T1000 (cell line): ENCODE results near the gene ELP5.

ENCODE experiments used
- DNase-seq: peaks from one replicate; lab custom pipeline; 2025; ENCODE audit warnings: mixed read lengths; lab: John Stamatoyannopoulos, UW

Gene ELP5, protein sequence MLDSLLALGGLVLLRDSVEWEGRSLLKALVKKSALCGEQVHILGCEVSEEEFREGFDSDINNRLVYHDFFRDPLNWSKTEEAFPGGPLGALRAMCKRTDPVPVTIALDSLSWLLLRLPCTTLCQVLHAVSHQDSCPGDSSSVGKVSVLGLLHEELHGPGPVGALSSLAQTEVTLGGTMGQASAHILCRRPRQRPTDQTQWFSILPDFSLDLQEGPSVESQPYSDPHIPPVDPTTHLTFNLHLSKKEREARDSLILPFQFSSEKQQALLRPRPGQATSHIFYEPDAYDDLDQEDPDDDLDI

DNA sequence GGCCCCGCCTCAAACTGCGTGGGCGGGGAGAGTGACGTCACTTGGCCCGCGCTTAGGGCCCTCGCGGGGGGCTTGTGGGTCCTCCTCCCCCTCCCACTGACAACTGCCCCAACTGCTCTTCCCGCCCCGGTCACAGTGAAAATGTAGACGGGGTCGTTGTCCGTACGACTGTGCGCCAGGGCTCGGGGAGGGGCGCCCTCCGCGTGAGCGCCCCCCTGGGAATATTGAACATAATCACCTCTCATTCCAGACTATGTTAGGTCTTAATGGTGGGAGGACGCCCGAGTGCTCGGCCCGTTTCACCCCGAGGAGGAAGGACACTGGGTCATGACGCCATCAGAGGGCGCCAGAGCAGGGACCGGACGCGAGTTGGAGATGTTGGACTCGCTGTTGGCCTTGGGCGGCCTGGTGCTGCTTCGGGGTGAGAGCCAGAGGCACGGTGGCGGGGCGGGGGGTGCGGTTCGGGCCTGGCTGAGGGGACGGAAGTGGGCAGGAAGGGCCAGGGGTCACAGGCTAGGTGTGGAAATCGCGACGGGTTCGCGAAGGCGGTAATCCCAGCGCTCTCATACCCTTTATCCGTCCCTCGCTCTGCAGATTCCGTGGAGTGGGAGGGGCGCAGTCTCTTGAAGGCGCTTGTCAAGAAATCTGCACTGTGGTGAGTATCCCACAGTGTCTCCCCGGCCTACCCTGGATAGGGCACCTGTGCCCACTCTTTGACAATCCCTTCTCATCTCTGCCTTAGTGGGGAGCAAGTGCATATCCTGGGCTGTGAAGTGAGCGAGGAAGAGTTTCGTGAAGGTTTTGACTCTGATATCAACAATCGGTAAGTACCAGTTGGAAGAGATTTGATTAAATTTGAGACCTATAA is at the start of gene ELP5:
TSS of gene ELP5 (plus strand) at position 40 of the 868 bp plus-strand sequence. CDS start at position 376, 336 bp downstream.
- DNase-seq, result peak; percentile 90

DNA sequence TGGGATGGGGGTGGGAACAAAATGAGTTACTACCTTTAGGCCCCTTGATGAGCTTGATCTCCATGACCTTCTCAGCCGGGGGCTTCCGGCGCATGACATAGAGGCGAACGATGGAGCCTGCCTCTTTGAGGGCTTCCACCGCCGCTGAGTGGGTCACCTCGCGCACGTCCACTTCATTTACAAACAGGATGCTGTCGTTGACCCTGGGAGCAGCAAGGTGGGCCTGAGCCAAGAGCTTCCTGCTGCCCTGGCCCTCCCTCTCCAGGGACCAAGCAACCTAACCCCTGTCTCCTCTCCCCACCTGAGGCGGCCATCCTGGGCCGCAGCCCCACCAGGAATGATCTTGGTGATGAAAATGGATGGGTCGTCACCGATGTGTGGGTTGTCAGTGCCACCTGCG is 48.6 kb upstream of the ELP5 start:
- DNase-seq, result no peak

DNA sequence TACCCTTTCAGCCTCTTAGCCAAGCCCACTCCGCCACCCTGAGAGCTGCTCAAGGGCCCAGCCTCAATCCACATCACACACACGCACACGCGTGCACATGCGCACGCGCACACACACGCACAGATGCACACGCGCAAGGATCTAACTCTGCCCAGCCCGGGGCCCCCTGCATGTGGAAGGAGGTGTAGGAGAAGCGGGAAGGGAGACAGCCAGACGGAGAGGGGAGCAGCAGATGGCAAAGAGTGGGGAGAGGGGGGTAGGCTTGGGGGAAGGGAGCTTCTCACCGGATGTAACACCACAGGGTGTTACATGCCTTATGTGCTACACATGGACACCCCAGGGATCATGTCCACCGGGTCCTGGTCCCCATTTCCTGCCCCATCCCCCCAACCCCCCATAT is 47.7 kb upstream of the ELP5 start:
- DNase-seq, result no peak

DNA sequence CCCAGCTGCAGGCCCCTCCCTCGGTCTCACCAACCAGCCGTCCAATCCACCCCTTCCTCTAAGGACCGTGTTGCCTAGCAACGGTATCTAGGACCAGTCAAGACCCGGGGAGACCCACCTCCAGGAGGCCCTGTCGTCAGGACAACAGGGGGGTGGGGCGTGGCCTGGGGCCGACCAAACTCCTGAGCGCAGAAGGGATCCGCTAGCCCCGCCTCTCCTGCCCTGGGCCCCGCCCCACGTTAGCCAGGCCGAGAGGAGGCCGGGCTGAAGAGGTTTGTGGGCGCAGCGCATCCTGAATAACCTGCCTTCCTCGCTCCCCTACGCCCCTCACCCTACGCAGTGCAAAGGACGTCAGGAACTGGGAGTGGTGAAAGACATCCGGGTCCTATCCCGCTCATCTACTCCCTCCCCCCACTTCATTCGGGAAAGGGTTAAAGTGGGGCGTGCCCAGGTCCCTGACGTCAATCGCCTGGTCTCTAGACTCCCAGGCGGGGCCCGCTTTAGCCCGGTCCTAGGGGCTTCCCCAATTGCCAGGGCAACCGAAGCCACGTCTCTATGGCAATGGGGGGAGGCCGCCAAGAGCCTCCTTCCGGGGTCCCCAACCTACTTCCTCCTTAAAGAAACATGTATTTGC is 47.1 kb upstream of the ELP5 start:
- peak; percentile 70 for DNase-seq

DNA sequence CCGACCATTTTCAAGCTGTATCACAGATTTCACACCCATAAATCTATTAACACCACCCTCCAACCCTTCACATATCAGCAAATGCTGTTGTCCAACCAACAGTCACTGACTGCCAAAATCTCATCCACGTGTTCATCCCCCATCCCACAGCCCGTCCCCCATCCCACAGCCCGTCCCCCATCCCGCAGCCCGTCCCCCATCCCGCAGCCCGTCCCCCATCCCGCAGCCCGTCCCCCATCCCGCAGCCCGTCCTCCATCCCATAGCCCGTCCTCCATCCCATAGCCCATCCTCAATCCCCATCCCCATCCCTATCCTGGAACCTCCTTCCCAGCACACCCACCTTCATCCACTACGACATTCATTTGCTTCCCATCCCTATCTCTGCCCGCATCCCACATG is 46.5 kb upstream of the ELP5 start:
- DNase-seq, result no peak

DNA sequence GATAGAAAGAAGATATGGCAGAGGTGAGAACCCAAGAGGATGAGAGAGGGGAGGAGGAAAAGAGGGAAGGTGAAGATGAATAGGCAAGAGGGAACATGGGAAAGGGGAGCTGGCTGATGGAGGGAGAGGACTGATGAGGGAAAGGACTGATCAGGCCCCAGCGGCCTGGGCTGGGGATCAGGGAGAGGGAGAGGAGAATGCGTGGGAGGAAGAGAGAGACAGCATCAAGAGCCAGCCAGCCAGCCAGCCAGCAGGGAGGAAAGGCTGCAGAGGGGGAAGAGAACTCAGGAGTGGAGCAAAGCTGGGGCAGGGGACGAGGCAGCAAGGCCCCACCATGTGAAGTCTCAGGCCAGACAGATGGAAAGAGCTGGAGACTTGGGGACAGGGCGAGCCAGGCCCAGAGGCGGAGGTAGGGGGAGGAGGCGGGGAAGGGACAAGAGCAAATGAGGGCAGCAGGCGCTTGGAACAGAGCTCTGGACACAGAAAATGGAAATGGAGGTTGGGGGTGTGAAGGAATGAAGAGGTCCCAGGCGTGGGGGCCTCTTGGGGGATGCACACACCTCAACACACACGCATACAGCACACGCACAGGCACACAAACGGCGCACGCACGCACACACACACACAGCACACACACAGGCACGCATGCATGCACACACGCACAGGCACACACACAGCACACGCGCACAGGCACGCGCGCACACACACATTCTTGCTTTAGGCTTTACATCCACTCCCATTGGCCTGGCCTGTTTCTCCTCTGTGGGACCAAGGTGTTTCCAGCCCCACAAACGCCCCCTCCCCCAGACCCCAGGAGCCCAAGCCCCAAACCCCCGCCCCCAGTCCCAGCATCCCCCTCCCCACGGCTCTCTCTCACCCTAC is 44.7 kb upstream of the ELP5 start:
- DNase-seq, result no peak

- no peak for DNase-seq
Observed at GRCh38 chr17:7208027-7208571, 43.9 kb upstream of the ELP5 start.

DNA sequence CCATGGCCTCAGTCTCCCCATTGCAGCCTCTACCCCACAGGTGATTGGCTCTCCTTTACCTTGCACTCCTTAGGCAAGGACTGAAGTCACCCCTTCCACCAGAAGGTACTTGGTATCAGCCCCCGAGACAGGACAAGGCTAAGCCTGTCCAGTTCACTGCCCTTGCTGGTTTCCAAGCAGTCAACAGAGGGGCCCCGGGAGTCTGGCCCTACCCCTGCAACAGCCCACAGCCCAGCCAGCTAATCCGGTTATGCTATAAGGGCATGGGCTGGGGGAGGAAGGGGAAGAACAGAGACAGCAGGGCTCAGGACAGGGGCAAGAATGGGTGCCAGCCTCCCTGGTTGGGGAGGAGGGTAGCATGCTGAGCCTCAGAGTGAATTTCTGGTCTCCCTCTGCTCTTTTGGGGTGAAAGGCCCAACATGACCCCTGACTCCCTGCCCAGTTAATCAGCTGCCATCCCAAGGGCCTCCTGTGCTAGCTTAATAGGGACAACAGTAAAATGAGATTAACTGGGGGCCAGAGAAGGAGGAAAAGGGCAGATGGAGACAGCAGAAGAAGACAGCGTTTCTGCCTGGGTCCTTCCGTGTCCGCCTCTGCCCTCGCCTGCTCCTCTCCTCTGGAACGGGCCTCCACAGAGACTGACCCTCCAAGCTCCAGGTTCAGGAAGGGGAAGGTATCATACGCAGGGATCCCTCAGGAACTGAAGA is 43.1 kb upstream of the ELP5 start:
- no peak for DNase-seq

DNA sequence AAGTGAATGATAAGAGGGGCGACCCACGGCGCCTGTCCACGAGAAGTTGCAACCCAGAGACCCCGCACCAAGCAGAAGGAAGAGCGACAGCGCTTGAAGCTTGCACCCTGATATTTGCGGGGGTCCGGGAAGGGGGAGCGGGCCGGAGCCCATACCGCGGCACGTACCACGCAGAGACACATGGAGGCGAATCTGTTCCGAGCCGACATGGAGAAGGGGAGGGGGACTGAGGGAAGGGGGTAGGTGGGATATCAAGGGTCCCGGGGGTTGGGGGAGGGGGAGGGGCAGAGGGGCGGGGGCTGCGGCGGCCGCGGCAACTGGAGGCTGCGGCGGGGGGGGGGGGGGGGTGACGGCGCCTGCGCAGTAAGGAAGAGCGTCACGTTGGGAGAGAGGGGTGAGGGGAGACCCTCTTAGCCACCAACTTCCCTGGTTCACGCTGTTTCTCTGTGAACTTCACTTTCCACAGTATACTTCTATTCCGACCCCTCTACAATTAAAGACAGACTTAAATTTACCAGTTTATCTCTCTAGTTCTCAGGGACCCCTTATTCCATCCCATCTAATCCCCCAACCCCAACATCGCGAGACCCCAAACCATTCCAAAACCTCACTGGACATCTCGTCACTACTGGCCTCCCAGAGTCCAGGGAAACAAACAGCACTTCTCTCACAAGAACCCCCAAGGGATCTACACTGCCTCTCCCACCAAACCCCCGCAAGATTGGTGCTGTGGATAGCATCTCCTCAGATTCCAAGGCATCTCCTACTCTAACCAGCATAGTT is 40.3 kb upstream of the ELP5 start:
- no peak for DNase-seq

- DNase-seq, result peak; percentile 83
Observed at GRCh38 chr17:7213895-7214299, 38.1 kb upstream of the ELP5 start.

DNA sequence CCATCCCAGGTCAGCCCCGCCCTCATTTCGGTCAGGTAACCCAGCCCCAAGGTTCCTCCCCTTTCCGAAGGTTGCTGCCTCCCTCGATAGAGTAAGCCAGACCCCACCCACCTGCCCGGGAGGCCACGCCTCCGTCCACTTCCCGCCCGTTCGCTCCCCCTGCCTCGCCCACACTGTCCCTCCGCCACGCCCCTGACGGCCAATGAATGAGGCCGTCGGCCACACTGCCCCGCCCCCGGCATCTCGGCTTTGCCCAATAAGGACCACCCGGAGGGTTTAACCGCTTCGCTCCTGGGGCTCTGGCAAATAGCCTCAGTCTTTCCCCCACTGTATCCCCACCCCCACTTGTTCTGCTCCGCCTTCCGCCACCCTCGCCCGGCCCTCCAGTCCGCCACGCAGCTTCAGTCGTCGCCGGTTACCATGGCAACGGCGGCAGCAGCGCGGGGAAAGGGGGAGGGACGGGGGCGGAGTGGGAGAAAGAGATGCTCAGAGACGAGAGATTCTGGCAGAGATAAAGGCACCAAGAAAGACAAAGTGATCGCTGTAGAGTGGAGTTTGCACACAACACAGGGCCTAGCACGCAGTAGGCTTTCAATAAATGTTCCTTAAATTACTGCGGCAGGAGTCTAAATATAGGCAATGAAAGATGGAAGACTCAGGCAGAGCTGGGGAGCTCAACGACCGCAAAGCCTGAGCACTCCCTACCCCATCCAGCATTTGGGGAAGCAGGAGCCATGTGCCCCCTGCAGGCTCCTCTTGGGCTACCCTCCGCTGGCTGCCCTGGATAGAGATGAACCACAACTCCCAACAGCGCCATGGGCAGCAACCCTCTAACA is 37.5 kb upstream of the ELP5 start:
- peak; percentile 98 for DNase-seq

GRCh38 chr17:7215136-7215638 is 36.8 kb upstream of the ELP5 start:
- DNase-seq, result no peak

DNA sequence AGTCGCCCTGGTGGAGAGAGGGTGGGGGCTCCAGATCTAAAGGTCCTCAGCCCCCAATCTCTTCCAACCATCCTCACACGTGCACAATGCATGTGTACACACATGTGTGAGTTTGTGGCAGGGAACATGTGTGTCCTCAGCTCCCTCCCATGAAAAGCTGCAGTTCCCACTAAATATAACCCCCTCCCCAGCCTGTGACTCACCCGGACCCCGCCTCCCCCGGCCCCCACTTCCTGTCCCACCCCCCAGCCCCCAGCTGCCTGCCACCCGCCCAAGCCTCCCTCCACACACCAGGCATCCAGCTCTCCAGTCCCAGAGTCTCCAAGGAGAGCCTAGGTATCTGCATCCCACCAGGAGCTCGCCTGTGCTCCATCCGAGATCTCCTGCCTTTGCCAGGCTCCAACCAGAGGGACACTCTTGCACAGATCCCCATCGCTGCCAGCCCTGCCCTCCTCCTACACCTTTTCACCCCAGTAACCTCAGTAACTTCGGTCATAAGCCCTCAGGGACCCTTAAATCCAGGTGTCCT is 36.3 kb upstream of the ELP5 start:
- no peak for DNase-seq

DNA sequence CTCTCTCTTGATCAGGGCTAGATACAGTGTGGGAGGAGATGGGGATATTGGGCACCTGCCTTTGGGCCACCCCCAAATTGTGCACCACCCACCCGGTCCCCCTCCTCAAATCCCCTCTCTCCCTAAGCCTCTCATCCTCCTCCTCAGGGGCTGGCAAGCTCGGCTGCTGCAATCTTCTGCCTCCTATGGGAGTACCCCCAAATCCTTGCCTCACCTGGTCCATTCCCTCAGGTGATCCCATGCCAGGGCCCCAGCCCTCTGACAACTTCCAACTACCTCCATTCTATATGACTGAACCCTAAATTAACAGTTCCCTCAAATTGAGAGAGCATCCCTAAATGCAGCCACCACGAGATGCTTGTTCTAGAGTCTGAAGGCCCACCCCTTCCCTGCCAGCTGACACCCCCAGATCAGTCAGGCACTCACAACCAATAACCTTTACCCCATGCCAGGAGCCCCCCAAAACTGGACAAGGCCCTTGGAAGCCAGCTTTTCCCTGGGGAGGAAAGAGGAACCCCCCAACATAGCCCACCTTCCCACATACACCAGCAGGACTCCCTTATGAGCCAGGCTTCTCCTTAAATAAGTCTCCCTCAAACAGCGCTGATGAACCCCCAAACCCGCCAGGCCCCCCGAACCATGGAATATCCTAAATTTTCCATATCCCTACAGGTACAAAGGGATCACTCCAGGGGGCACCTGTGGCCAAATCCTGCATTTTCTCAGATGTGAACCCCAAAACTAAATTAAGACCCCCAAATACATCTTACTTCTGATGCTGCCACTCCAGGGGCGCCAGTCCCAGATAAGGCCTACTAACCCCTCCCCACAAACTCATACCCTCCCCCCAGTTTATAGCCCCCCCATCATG is 35.5 kb upstream of the ELP5 start:
- DNase-seq, result no peak

- peak; percentile 43 for DNase-seq
Observed at GRCh38 chr17:7217113-7217987, 34.7 kb upstream of the ELP5 start.

- DNase-seq, result no peak
Observed at GRCh38 chr17:7218166-7218565, 33.8 kb upstream of the ELP5 start.

DNA sequence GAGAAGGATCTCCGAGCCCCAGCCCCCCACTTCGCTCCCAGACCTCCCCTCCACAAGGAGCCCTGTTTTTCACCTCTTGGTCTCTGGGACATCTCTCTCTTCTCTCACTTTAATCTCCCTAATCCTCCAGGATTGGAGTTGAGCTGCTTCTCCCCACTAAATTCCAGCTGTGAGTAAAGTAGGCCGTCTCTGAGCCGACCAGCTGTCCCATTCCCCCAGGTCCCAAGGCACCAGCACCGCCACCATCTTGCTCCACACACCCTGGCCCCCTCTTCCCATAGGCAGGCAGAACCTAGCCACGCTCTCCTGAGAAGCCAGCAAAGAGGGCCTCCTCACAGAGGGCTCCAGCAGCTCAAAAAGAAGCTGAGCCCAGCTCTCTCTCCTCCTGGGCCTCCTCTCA is 33.3 kb upstream of the ELP5 start:
- DNase-seq, result no peak
